ENCODE results near the gene DDR2. TPM values are rescaled to one million over a fixed set of nuclear protein-coding genes. Genes with fewer than 3 reads are reported as not detected.

DDR2 gene
- total and polyA plus RNA-seq, 8 donors: 28.5 to 47.9 (median 45.0) TPM

- no peaks in the 10 kb centered on the region for H3K36me3 ChIP-seq
- ATAC-seq (no peak), DNase-seq (no peak)
- no peak overlapping the region for H3K4me3 ChIP-seq
- H3K27me3 ChIP-seq: no peaks in the 10 kb centered on the region
- intact Hi-C loops (cut with DNase I): no loop called here
- H3K27ac ChIP-seq: no peak overlapping the region
- no peaks in the 10 kb centered on the region for H3K9me3 ChIP-seq
- no peak for TF ChIP-seq CTCF (IDR thresholded peaks at IDR 0.05)
- no peaks in the 10 kb centered on the region for H3K4me1 ChIP-seq
Observed at GRCh38 chr1:162662013-162662412, 29.7 kb downstream of the DDR2 start.

GRCh38 chr1:162663086-162663485 is 30.8 kb downstream of the DDR2 start:
- no peaks in the 10 kb centered on the region for H3K36me3 ChIP-seq
- H3K4me3 ChIP-seq: no peak overlapping the region
- ATAC-seq: peak; percentile 27

GRCh38 chr1:162663589-162664106 is 31.4 kb downstream of the DDR2 start:
- Histone ChIP-seq H3K36me3 (no peaks in the 10 kb centered on the region), H3K27me3 (no peaks in the 10 kb centered on the region), H3K27ac (no peak overlapping the region), H3K4me1 (no peaks in the 10 kb centered on the region), H3K4me3 (no peak overlapping the region), H3K9me3 (no peaks in the 10 kb centered on the region)
- ATAC-seq (peak; percentile 97), DNase-seq (peak in 1 of 4 donors; percentile 60)
- intact Hi-C loops (cut with DNase I): no loop called here
- TF ChIP-seq CTCF (IDR thresholded peaks at IDR 0.05): no peak

More at GRCh38 chr1:162663086-162663485, 30.8 kb downstream of the DDR2 start:
- Histone ChIP-seq H3K9me3 (no peaks in the 10 kb centered on the region), H3K27me3 (no peaks in the 10 kb centered on the region), H3K27ac (no peak overlapping the region), H3K4me1 (no peaks in the 10 kb centered on the region)
- intact Hi-C loops (cut with DNase I): no loop called here
- no peak for DNase-seq
- no peak for TF ChIP-seq CTCF (IDR thresholded peaks at IDR 0.05)

- DNase-seq: no peak
- ATAC-seq: no peak
- Histone ChIP-seq H3K36me3 (no peaks in the 10 kb centered on the region), H3K4me1 (no peaks in the 10 kb centered on the region), H3K4me3 (no peak overlapping the region), H3K27ac (no peak overlapping the region), H3K27me3 (no peaks in the 10 kb centered on the region), H3K9me3 (no peaks in the 10 kb centered on the region)
- no peak for TF ChIP-seq CTCF (IDR thresholded peaks at IDR 0.05)
- intact Hi-C loops (cut with DNase I): no loop called here
Observed at GRCh38 chr1:162666006-162666645, 33.9 kb downstream of the DDR2 start.

GRCh38 chr1:162667381-162668080 is 35.3 kb downstream of the DDR2 start:
- Histone ChIP-seq H3K4me1 (no peaks in the 10 kb centered on the region), H3K27me3 (no peaks in the 10 kb centered on the region), H3K36me3 (no peaks in the 10 kb centered on the region), H3K9me3 (no peaks in the 10 kb centered on the region), H3K4me3 (no peak overlapping the region), H3K27ac (no peak overlapping the region)
- intact Hi-C loops (cut with DNase I): no loop called here
- DNase-seq (no peak), ATAC-seq (no peak)
- TF ChIP-seq CTCF (IDR thresholded peaks at IDR 0.05): no peak
